Mesenchymal stem cell (in vitro differentiated cells and primary cell): Measurements from ENCODE around the gene PCED1A.
A peak's percentile ranks its signal among the peaks of the same experiment; 100 is the strongest.

Source experiments
- DNase-seq: peaks from one replicate; pipeline ENCODE4 v3.0.0-alpha.2; 2013
- H2AFZ ChIP-seq: one replicate; pipeline ENCODE4 v1.6.1; 2013; ENCODE audit warnings: low read depth, mild to moderate bottlenecking, control low read depth, inconsistent platforms, low read length, moderate library complexity
- H2AK5ac ChIP-seq: 2 replicates; pipeline ENCODE4 v1.6.1; 2013; ENCODE audit warnings: low read length, moderate library complexity, mild to moderate bottlenecking, inconsistent platforms; ENCODE audit not compliant: severe bottlenecking
- H2BK120ac ChIP-seq: one replicate; pipeline ENCODE4 v1.6.1; 2013; ENCODE audit warnings: low read depth, mild to moderate bottlenecking, inconsistent platforms, low read length, moderate library complexity
- H2BK12ac ChIP-seq, 2 experiments: one replicate each; pipeline ENCODE4 v1.6.1; 2013; ENCODE audit warnings: inconsistent platforms in 2 of 2, low read length in 2 of 2, mild to moderate bottlenecking in 2 of 2, moderate library complexity in 2 of 2, control low read depth in 1 of 2
- H2BK15ac ChIP-seq: one replicate; pipeline ENCODE4 v1.6.1; 2013; ENCODE audit warnings: mild to moderate bottlenecking, low read depth, inconsistent platforms; ENCODE audit not compliant: poor library complexity, severe bottlenecking
- H2BK5ac ChIP-seq: 2 replicates; pipeline ENCODE4 v1.6.1; 2013; ENCODE audit warnings: low read depth, mild to moderate bottlenecking, low read length, control low read depth, inconsistent platforms; ENCODE audit not compliant: poor library complexity, severe bottlenecking
- H3K14ac ChIP-seq, 2 experiments: one replicate each; pipeline ENCODE4 v1.6.1; 2013; ENCODE audit warnings: inconsistent platforms in 2 of 2, low read length in 2 of 2, control low read depth in 1 of 2, mild to moderate bottlenecking in 1 of 2, moderate library complexity in 1 of 2
- H3K18ac ChIP-seq, 2 experiments: one replicate each; pipeline ENCODE4 v1.6.1; 2013; ENCODE audit warnings: inconsistent platforms in 2 of 2, low read length in 2 of 2, control low read depth in 1 of 2, low read depth in 1 of 2, mild to moderate bottlenecking in 1 of 2
- H3K23ac ChIP-seq, 2 experiments: one replicate each; pipeline ENCODE4 v1.6.1; 2013; ENCODE audit warnings: inconsistent platforms in 2 of 2, low read length in 2 of 2, mild to moderate bottlenecking in 2 of 2, moderate library complexity in 2 of 2, control low read depth in 1 of 2
- H3K27ac ChIP-seq: 2 replicates; pipeline ENCODE4 v1.5.1; 2013; ENCODE audit warnings: mild to moderate bottlenecking, moderate library complexity, low read length, control low read depth, inconsistent platforms; ENCODE audit not compliant: poor library complexity, severe bottlenecking
- H3K27me3 ChIP-seq, 2 experiments: 2 replicates each; pipeline versions ENCODE4 v1.6.1 to v1.7.0; 2013; ENCODE audit warnings: low read length in 2 of 2, mild to moderate bottlenecking in 2 of 2, moderate library complexity in 2 of 2, control low read depth in 1 of 2, inconsistent platforms in 1 of 2; ENCODE audit not compliant: control insufficient read depth in 1 of 2, insufficient read depth in 1 of 2
- H3K36me3 ChIP-seq, 2 experiments: 2 replicates each; pipeline versions ENCODE4 v1.6.1 to v1.7.0; 2013; ENCODE audit warnings: low read length in 2 of 2, control low read depth in 1 of 2, inconsistent platforms in 1 of 2, low read depth in 1 of 2, mild to moderate bottlenecking in 1 of 2; ENCODE audit not compliant: insufficient read depth in 2 of 2, control insufficient read depth in 1 of 2
- H3K4ac ChIP-seq, 2 experiments: one replicate each; pipeline ENCODE4 v1.6.1; 2013; ENCODE audit warnings: inconsistent platforms in 2 of 2, low read length in 2 of 2, mild to moderate bottlenecking in 2 of 2, moderate library complexity in 2 of 2, control low read depth in 1 of 2, low read depth in 1 of 2
- H3K4me1 ChIP-seq: 2 replicates; pipeline ENCODE4 v1.6.1; 2013; ENCODE audit warnings: low read depth, low read length, control low read depth; ENCODE audit not compliant: control insufficient read depth, insufficient read depth
- H3K4me2 ChIP-seq: 2 replicates; pipeline ENCODE4 v1.6.1; 2013; ENCODE audit warnings: low read length, mild to moderate bottlenecking, inconsistent platforms; ENCODE audit not compliant: poor library complexity, severe bottlenecking
- H3K4me3 ChIP-seq, 2 experiments: 2 replicates each; pipeline versions ENCODE4 v1.5.1 to v1.7.0; 2013; ENCODE audit warnings: low read length in 2 of 2, mild to moderate bottlenecking in 2 of 2, control low read depth in 1 of 2, low read depth in 1 of 2; ENCODE audit not compliant: insufficient read depth in 1 of 2
- H3K79me1 ChIP-seq: replicated peaks from 2 replicates; pipeline ENCODE4 v1.6.1; 2013; ENCODE audit warnings: mild to moderate bottlenecking, control low read depth, low read length, inconsistent platforms; ENCODE audit not compliant: poor library complexity, severe bottlenecking
- H3K9ac ChIP-seq: 2 replicates; pipeline ENCODE4 v1.7.0; 2013; ENCODE audit warnings: mild to moderate bottlenecking, low read length, moderate library complexity
- H3K9me3 ChIP-seq: 2 replicates; pipeline ENCODE4 v1.7.0; 2013; ENCODE audit warnings: mild to moderate bottlenecking, low read length; ENCODE audit not compliant: control insufficient read depth
- H4K8ac ChIP-seq: one replicate; pipeline ENCODE4 v1.6.1; 2013; ENCODE audit warnings: inconsistent platforms, mild to moderate bottlenecking, low read length, moderate library complexity
- H4K91ac ChIP-seq: one replicate; pipeline ENCODE4 v1.6.1; 2013; ENCODE audit warnings: mild to moderate bottlenecking, low read length, inconsistent platforms
- WGBS: methylation state at CpG from one replicate; pipeline ENCODE4 v1.1.7; 2013; ENCODE audit warnings: mixed read lengths; 5-methylcytosine and 5-hydroxymethylcytosine counted together

The PCED1A gene

DNA sequence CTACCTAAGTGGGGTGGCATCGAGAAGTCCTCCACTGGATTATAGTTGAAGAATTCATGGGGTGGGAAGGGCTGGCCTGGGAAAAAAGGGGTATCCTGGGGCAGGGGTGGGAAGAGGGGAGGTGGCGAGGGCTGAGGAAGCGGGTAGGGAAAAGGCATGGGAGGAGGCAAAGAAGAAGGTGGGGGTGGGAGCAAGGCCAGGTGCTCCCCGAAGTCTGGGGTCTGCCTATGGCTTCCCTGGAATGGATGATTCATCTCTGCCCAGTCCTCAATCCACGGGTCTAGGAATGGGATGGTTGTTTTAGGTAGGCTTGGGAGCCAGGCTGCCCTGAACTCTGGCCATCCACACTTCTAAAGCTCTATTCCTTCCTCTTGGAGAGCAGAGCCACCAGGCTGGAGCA, 4.4 kb downstream of the PCED1A start:
- WGBS, result 96% methylated on average over 5 of the region's 5 CpGs
- DNase-seq, result no peak
- H4K91ac ChIP-seq, result no peak overlapping the region

DNA sequence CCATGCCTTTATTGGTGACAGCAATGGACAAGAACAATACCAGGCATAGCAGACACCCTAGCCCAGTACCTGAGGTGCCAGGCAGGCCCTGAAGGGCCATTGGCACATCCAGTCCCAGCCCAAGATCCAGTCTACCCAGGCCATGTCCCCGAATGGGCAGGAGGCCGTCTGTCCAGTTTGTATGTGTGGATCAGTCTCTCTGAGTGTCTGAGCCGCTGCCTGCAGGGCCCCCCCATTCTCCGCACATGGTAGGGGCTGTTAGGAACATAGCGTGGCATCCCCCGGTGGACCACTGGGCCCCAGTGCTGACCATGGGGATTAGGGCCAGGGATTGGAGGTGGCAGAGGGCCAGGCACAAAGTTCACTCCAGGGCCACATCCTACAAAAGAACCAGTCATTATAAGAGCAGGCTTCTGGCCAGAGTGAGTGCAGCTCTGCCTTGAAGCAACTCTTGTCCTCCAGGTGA, 5.1 kb downstream of the PCED1A start:
- H3K4me3 ChIP-seq, result no peak overlapping the region
- H4K8ac ChIP-seq, result peak overlapping the region; percentile 36
- no peak overlapping the region for H2BK120ac ChIP-seq
- H3K36me3 ChIP-seq, result peaks cover 36 to 48% of the 10 kb centered on the region in 2 experiments
- no peaks in the 10 kb centered on the region for H3K27me3 ChIP-seq
- no peak overlapping the region for H4K91ac ChIP-seq
- WGBS, result 99% methylated on average over 6 of the region's 6 CpGs
- H2BK5ac ChIP-seq, result no peak overlapping the region
- H3K4me1 ChIP-seq, result peaks cover 9% of the 10 kb centered on the region
- H3K9me3 ChIP-seq, result no peaks in the 10 kb centered on the region
- no peak overlapping the region for H2BK12ac ChIP-seq
- no peak overlapping the region for H3K27ac ChIP-seq
- H2BK15ac ChIP-seq, result no peak overlapping the region
- H3K18ac ChIP-seq, result no peak overlapping the region
- no peak overlapping the region for H3K4me2 ChIP-seq
- no peak overlapping the region for H2AK5ac ChIP-seq
- H2AFZ ChIP-seq, result no peak overlapping the region
- peaks cover 27% of the 10 kb centered on the region for H3K79me1 ChIP-seq
- no peak overlapping the region for H3K23ac ChIP-seq
- H3K14ac ChIP-seq, result no peak overlapping the region
- no peak overlapping the region for H3K9ac ChIP-seq
- no peak overlapping the region for H3K4ac ChIP-seq
- DNase-seq, result no peak

More for the DNA sequence above, 4.4 kb downstream of the PCED1A start:
- no peak overlapping the region for H4K8ac ChIP-seq
- H2BK15ac ChIP-seq, result no peak overlapping the region
- H2AFZ ChIP-seq, result no peak overlapping the region
- H3K9me3 ChIP-seq, result no peaks in the 10 kb centered on the region
- H3K4me2 ChIP-seq, result no peak overlapping the region
- no peak overlapping the region for H3K4me3 ChIP-seq
- H3K23ac ChIP-seq, result no peak overlapping the region
- no peak overlapping the region for H2BK5ac ChIP-seq
- no peak overlapping the region for H3K27ac ChIP-seq
- H3K27me3 ChIP-seq, result no peaks in the 10 kb centered on the region
- H3K4me1 ChIP-seq, result peaks cover 9% of the 10 kb centered on the region
- H2BK12ac ChIP-seq, result no peak overlapping the region
- no peak overlapping the region for H2BK120ac ChIP-seq
- peaks cover 36 to 48% of the 10 kb centered on the region in 2 experiments for H3K36me3 ChIP-seq
- no peak overlapping the region for H2AK5ac ChIP-seq
- H3K14ac ChIP-seq, result no peak overlapping the region
- H3K18ac ChIP-seq, result no peak overlapping the region
- no peak overlapping the region for H3K4ac ChIP-seq
- H3K79me1 ChIP-seq, result peaks cover 27% of the 10 kb centered on the region
- H3K9ac ChIP-seq, result no peak overlapping the region

DNA sequence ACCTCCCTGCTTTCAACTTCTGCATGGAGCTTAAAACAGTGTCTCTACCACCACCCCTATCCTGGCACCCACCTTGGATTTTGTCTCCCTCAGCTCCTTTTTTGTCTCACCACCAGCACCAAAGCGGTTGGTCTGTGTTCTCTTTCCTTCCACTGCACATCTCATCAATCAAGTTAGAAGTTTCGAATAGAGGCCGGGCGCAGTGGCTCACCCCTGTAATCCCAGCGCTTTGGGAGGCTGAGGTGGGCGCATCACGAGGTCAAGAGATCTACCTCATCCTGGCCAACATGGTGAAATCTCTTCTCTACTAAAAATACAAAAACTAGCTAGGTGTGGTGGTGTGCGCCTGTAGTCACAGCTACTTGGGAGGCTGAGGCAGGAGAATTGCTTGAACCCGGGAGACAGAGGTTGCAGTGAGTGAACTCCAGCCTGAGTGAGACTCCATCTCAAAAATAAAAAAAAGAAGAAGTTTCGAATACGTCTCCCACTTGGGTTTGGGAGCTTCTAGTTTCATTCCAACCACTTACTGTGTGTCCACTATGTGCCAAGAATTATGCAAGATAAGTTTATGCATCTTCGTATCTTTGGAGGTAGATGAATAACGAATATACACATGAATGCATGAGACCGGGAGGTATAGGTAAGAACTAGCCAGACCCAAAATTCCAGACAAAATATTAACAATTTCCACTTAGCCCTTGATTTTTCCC, 5.9 kb downstream of the PCED1A start:
- Histone ChIP-seq H3K23ac (no peak overlapping the region), H3K14ac (no peak overlapping the region), H3K27ac (no peak overlapping the region), H2AFZ (no peak overlapping the region), H3K79me1 (peaks cover 19% of the 10 kb centered on the region), H4K8ac (no peak overlapping the region), H3K4me2 (no peak overlapping the region), H2BK5ac (no peak overlapping the region), H2AK5ac (no peak overlapping the region), H3K4me3 (no peak overlapping the region), H3K9me3 (no peaks in the 10 kb centered on the region), H3K18ac (no peak overlapping the region), H3K4me1 (peaks cover 2% of the 10 kb centered on the region), H2BK15ac (no peak overlapping the region), H3K4ac (no peak overlapping the region), H3K9ac (no peak overlapping the region), H2BK12ac (no peak overlapping the region), H4K91ac (no peak overlapping the region), H2BK120ac (no peak overlapping the region), H3K36me3 (peaks cover 36 to 48% of the 10 kb centered on the region in 2 experiments), H3K27me3 (peaks cover 0 to 3% of the 10 kb centered on the region in 2 experiments)
- WGBS, result 94% methylated on average over 8 of the region's 14 CpGs
- DNase-seq, result no peak

DNA sequence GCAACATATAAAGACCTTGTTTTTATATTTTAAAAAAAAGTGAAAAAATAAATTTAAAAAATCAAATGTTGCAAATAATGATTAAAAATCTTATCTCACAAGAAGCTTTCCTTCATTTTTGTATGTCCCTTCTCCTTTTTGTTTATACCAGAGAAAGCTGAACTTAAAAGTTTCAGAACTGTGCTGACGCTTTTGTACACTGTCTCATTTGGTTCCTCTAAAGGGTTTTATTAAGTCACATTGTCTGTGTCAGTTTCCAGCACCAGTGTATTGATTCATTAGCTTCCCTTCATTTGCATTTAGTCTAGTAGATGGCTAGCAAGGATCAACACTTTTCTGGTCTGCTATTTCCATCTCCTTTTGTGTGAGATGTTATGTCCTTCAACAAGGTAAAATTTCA, 6.7 kb downstream of the PCED1A start:
- Histone ChIP-seq H2BK15ac (no peak overlapping the region), H2BK5ac (no peak overlapping the region), H3K4ac (no peak overlapping the region), H2AK5ac (no peak overlapping the region), H3K27me3 (peaks cover 0 to 7% of the 10 kb centered on the region in 2 experiments), H3K4me2 (no peak overlapping the region), H3K4me1 (peaks cover 2% of the 10 kb centered on the region), H3K4me3 (no peak overlapping the region), H2BK120ac (no peak overlapping the region), H3K9me3 (no peaks in the 10 kb centered on the region), H3K9ac (no peak overlapping the region), H2AFZ (no peak overlapping the region), H3K18ac (no peak overlapping the region), H2BK12ac (no peak overlapping the region), H4K8ac (no peak overlapping the region), H3K14ac (no peak overlapping the region), H3K36me3 (peaks cover 32 to 44% of the 10 kb centered on the region in 2 experiments), H3K27ac (no peak overlapping the region), H3K23ac (no peak overlapping the region), H3K79me1 (peaks cover 13% of the 10 kb centered on the region), H4K91ac (no peak overlapping the region)
- no CpG with 5 or more reads among the region's 1 CpG for WGBS
- no peak for DNase-seq
